ENCODE data around the gene VCAM1.
"Not testable (repeated sequence)": the region's sequence is repeated elsewhere in the genome, so short reads cannot be mapped to it uniquely, and the experiment has no call there.

VCAM1 gene

DNA sequence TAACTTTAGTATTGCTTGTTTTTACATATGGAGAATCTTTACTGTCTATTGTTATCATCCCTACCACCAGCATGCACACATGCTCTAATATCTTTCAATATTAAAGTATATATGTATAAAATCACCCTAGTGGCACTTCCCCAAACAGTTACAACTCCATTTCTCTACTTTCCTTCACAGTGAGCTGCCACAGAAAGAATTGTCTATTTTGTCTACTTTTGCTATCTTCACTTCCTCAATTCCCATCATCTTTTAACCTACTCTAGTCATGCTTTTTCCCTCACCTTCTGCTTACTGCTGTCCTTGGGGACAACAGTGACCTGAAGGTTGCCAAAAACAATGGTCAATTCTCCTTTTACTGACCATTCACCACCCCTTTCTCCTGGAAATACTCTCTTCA is 59.2 kb downstream of the VCAM1 start:
- DNase-seq (ENCODE audit: low spot score) = no peak

DNA sequence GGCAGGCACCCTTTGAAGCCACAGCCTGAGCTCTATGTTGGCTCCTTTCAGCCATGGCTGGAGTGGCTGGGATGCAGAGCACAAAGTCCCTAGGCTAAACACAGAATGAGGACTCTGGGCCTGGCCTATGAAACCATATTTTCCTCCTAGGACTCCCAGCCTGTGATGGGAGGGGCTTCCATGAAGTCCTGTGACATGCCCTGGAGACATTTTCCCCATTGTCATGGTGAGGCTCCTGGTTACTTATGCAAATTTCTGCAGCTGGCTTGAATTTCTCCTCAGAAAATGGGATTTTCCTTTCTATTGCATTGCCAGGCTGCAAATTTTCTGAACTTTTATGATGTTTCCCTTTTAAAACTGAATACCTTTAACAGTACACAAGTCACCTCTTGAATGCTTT is 61.3 kb downstream of the VCAM1 start:
- no peak for DNase-seq (ENCODE audit: low spot score)

GRCh38 chr1:100781728-100782127 is 62.2 kb downstream of the VCAM1 start:
- not testable (repeated sequence) for DNase-seq (ENCODE audit: low spot score)

DNA sequence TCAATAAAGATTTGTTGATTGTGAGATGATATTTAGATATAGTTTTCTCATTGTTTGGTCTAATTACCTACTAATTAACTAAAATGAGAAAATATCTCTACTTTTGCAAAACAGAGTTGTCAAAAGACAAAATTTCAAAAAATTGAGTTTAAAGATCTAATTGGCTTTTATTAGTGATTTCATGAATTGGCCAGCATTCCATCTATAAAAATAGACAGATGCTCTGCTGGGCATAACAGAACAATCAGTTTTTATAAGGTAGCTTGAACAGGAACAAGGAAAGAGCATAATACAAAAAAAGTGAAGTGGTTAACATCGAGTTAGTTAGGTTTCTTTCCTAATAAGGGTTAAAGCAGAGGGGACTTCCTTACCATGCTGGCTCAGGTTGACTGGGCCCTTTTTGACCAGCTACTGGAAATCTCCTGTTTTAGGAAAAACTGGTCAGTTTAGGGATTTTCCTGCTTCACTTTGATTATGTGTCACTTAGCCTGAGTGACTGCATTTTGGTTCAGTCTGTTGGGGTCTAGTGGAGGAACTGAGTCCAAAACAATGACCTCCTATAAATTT is 63.0 kb downstream of the VCAM1 start:
- no peak for DNase-seq (ENCODE audit: low spot score)

GRCh38 chr1:100785470-100786052 is 66.0 kb downstream of the VCAM1 start:
- DNase-seq (ENCODE audit: low spot score) = no peak

DNA sequence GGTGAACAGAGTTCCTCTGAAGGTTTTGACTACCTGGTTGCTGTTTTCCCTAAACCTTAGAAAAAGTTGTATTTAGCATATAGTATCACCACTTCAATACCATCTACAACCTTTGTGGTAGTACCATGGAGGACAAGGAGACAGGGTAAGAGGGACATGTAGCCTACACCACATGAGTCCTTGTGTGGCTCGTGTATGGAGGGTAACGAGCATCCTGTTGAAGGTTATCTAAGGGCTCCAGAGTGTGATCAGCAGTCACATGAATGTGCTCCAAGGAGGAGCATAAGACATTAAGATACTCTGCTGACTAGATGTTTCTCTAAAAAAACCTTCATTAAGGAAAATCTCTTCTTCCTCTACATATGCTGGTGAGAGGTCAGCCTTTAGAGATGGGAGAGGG is 67.3 kb downstream of the VCAM1 start:
- no peak for DNase-seq (ENCODE audit: low spot score)
